GM18868 (cell line): ENCODE results near the gene ADPRHL1.
"Not testable (repeated sequence)": the region's sequence is repeated elsewhere in the genome, so short reads cannot be mapped to it uniquely, and the experiment has no call there.

Experiments used
- ATAC-seq: cut with Tn5 transposase; IDR thresholded peaks from one replicate; pipeline ENCODE4 v1.9.1; 2021; ENCODE audit warnings: mild to moderate bottlenecking, moderate library complexity; ENCODE audit not compliant: unreplicated experiment

Gene ADPRHL1

GRCh38 chr13:113483081-113483480, 29.8 kb upstream of the ADPRHL1 start:
- ATAC-seq, result no peak

GRCh38 chr13:113479179-113479578, 25.9 kb upstream of the ADPRHL1 start:
- no peak for ATAC-seq

- ATAC-seq, result no peak
These were observed 24.4 kb upstream of the ADPRHL1 start for GRCh38 chr13:113477724-113478123.

GRCh38 chr13:113476811-113477210, 23.5 kb upstream of the ADPRHL1 start:
- no peak for ATAC-seq

- no peak for ATAC-seq
These were observed 22.6 kb upstream of the ADPRHL1 start for GRCh38 chr13:113475911-113476310.

- no peak for ATAC-seq
These were observed 22.0 kb upstream of the ADPRHL1 start for GRCh38 chr13:113475280-113475679.

GRCh38 chr13:113474179-113474578, 20.9 kb upstream of the ADPRHL1 start:
- ATAC-seq, result no peak

- ATAC-seq, result no peak
These were observed 19.2 kb upstream of the ADPRHL1 start for GRCh38 chr13:113472355-113473025.

GRCh38 chr13:113471844-113472243, 18.6 kb upstream of the ADPRHL1 start:
- no peak for ATAC-seq

GRCh38 chr13:113470635-113471163, 17.4 kb upstream of the ADPRHL1 start:
- not testable (repeated sequence) for ATAC-seq

GRCh38 chr13:113470073-113470472, 16.8 kb upstream of the ADPRHL1 start:
- no peak for ATAC-seq

GRCh38 chr13:113469582-113469981, 16.3 kb upstream of the ADPRHL1 start:
- ATAC-seq, result no peak

- no peak for ATAC-seq
These were observed 15.3 kb upstream of the ADPRHL1 start for GRCh38 chr13:113468472-113469201.

GRCh38 chr13:113468029-113468428, 14.7 kb upstream of the ADPRHL1 start:
- no peak for ATAC-seq

GRCh38 chr13:113466383-113466782, 13.1 kb upstream of the ADPRHL1 start:
- no peak for ATAC-seq

- no peak for ATAC-seq
These were observed 12.0 kb upstream of the ADPRHL1 start for GRCh38 chr13:113465300-113465699.

- no peak for ATAC-seq
These were observed 11.2 kb upstream of the ADPRHL1 start for GRCh38 chr13:113464476-113464875.

GRCh38 chr13:113461022-113461751, 7.9 kb upstream of the ADPRHL1 start:
- no peak for ATAC-seq

GRCh38 chr13:113460599-113460998, 7.3 kb upstream of the ADPRHL1 start:
- no peak for ATAC-seq

- ATAC-seq, result no peak
These were observed 6.8 kb upstream of the ADPRHL1 start for GRCh38 chr13:113460064-113460555.
